Activated CD8-positive, alpha-beta memory T cell treated with anti-CD3 and anti-CD28 coated beads, Interleukin-2, amount 50 U/mL, for 24 hours (primary cell): ENCODE measurements around the gene OR5AR1.
"Not testable (repeated sequence)": the region's sequence is repeated elsewhere in the genome, so short reads cannot be mapped to it uniquely, and the experiment has no call there.

Experiments
- DNase-seq: peaks from one replicate; pipeline ENCODE4 v3.0.0-alpha.2; 2020; ENCODE audit errors: extremely low read depth

The OR5AR1 gene

GRCh38 chr11:56663386-56663785, at the start of gene OR5AR1:
Gene OR5AR1 (plus strand): TSS chr11:56663686. CDS start chr11:56663686, 0 bp downstream.
- DNase-seq: no peak

- no peak for DNase-seq
Observed at GRCh38 chr11:56624661-56625110, 38.8 kb upstream of the OR5AR1 start.

- no peak for DNase-seq
Observed at GRCh38 chr11:56625946-56626345, 37.5 kb upstream of the OR5AR1 start.

- no peak for DNase-seq
Observed at GRCh38 chr11:56632329-56632728, 31.2 kb upstream of the OR5AR1 start.

GRCh38 chr11:56636861-56637260, 26.6 kb upstream of the OR5AR1 start:
- no peak for DNase-seq

DNA sequence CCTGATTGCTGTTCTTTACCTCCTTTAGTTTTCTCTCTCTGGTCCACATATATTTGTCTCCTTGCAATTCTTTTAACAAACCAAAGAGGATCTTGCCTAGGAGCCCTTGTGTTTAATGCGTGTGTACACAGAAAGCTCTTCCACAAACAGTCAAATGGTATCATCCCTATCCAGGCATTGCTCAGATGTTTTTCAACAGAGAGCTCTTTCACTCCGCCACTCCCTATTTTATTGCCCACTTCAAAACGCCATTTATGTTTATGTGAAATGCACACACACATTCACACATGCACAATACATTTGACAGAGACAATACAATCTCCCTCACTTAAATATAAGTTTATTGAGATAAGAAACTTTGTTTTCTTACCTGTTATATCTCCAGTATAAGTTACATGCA, 26.0 kb upstream of the OR5AR1 start:
- DNase-seq: no peak

GRCh38 chr11:56642339-56642738, 21.1 kb upstream of the OR5AR1 start, which contains the start of gene OR5AP2:
Gene OR5AP2 (minus strand): TSS chr11:56642439. CDS start chr11:56642439, 0 bp downstream.
- no peak for DNase-seq

GRCh38 chr11:56659755-56660154, 3.7 kb upstream of the OR5AR1 start:
- no peak for DNase-seq

- no peak for DNase-seq
Observed at GRCh38 chr11:56670984-56671383, 7.5 kb downstream of the OR5AR1 start.

DNA sequence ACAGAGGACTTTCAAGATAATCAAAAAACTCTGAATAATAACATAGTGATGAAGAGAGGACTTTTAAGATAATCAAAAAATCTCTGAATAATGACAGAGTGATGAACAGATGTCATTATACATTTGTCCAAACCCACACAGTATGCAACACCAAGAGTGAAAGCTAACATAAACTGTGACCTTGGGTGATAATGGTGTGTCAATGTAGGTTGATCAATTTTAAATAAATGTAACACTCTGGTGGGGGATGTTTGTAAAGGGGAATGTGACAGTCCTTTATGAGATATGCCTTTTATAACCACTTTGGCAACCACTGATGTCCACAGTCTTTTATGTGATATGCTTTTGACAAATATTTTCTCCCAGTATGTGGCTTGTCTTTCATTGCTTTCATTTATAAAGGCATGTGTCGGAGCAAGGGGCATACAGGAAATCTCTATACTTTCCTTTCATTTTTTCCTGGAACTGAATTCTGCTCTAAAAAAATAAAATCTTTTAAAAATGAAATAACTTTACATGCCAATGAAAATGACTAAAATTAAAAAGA, 25.1 kb downstream of the OR5AR1 start:
- DNase-seq: no peak

DNA sequence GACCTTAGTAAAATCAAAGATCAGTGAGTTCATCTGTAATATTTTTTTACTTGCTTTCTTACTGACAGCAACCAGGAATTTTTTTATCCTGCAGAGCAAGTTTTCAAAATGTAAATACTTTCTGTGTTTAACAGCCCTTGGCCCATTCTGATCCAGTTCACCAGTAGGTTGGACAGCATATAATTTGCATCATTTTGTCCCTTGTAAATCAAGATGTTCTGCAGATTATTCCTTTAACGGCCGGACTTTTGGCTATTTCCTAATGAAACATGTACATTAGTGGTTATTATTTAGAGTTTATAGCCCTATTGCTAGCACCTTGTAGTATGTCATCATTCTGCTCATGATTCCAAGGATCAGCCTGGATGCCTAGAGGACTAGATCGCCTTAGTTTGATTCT, 27.7 kb downstream of the OR5AR1 start:
- DNase-seq: not testable (repeated sequence)

DNA sequence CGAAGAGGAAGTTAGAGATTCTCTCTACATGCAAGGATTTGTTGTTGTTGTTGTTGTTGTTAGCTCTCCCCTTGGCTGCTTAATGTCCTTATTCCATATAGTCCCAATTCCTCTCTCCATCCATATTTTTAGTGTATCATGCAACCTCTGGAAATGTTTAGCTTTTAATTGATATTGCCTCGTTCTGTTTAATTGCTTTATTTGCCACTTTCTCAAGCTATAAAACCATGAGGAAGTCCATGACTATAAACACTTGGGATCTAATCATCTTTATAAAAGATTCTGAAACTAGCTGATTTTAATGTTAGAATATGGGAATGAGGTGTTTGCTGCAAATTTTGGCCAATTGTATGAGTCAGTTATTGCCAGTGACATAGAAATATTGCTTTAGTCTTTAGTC, 29.9 kb downstream of the OR5AR1 start:
- no peak for DNase-seq

DNA sequence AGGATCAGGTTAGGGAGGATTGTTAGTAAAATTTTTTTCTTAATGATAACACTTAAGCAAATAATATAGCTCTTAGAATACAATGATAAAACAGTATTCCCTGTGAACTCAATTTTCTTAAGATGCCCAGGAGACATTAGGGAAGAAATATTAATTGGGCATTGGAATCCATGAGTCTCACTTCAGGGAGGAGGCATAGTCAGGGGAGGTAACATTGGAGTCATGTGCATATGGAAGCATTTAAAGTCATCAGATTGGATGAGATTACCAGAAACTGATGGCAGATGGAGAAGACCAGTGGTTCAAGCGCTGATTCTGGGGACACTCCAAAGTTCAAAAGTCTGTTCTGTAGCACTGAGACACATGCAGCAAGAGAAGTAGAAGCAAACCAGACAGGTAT, 35.3 kb downstream of the OR5AR1 start, which contains the start of gene OR9G1:
Gene OR9G1, plus strand, starts transcription at position 301 of the 400 bp plus-strand sequence. CDS start 1,293 bp downstream, outside the sequence.
- DNase-seq: no peak

DNA sequence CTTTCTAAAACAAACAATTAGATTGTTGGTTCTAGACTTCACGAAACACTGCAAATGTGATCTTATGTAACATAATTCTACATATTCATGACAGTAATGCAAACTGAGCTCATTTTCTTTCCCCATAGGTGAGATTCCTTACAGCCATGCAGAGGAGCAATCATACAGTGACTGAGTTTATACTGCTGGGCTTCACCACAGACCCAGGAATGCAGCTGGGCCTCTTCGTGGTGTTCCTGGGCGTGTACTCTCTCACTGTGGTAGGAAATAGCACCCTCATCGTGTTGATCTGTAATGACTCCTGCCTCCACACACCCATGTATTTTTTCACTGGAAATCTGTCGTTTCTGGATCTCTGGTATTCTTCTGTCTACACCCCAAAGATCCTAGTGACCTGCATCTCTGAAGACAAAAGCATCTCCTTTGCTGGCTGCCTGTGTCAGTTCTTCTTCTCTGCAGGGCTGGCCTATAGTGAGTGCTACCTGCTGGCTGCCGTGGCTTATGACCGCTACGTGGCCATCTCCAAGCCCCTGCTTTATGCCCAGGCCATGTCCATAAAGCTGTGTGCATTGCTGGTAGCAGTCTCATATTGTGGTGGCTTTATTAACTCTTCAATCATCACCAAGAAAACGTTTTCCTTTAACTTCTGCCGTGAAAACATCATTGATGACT, 36.9 kb downstream of the OR5AR1 start:
- no peak for DNase-seq

- no peak for DNase-seq
Observed at GRCh38 chr11:56700914-56701485, 37.5 kb downstream of the OR5AR1 start.

GRCh38 chr11:56705784-56706396, 42.4 kb downstream of the OR5AR1 start:
- no peak for DNase-seq

GRCh38 chr11:56706486-56706885, 43.0 kb downstream of the OR5AR1 start:
- no peak for DNase-seq

GRCh38 chr11:56714206-56714605, 50.7 kb downstream of the OR5AR1 start:
- DNase-seq: no peak
